ENCODE measurements around the gene NUP62.

NUP62 gene

GRCh38 chr19:49904136-49904535, 25.2 kb downstream of the NUP62 start:
- no peak for DNase-seq (ENCODE audit: low spot score)

- no peak for DNase-seq (ENCODE audit: low spot score)
Measured at GRCh38 chr19:49896863-49897621, 32.3 kb downstream of the NUP62 start, which contains the start of gene IL4I1. Gene IL4I1 (minus strand): TSS chr19:49896887. CDS start chr19:49896160, 727 bp downstream.

- DNase-seq (ENCODE audit: low spot score): no peak
Measured at GRCh38 chr19:49895566-49896297, 33.6 kb downstream of the NUP62 start.

- DNase-seq (ENCODE audit: low spot score): no peak
Measured at GRCh38 chr19:49894879-49895565, 34.3 kb downstream of the NUP62 start.

- no peak for DNase-seq (ENCODE audit: low spot score)
Measured at GRCh38 chr19:49894011-49894664, 35.2 kb downstream of the NUP62 start.

GRCh38 chr19:49892716-49893115, 36.6 kb downstream of the NUP62 start:
- no peak for DNase-seq (ENCODE audit: low spot score)

GRCh38 chr19:49891393-49891792, 37.9 kb downstream of the NUP62 start:
- DNase-seq (ENCODE audit: low spot score): no peak

GRCh38 chr19:49890349-49891311, 38.7 kb downstream of the NUP62 start:
- no peak for DNase-seq (ENCODE audit: low spot score)

- DNase-seq (ENCODE audit: low spot score): no peak
Measured at GRCh38 chr19:49889687-49890348, 39.5 kb downstream of the NUP62 start.

- no peak for DNase-seq (ENCODE audit: low spot score)
Measured at GRCh38 chr19:49889038-49889686, 40.1 kb downstream of the NUP62 start.

GRCh38 chr19:49888510-49888824, 40.8 kb downstream of the NUP62 start:
- DNase-seq (ENCODE audit: low spot score): no peak

- no peak for DNase-seq (ENCODE audit: low spot score)
Measured at GRCh38 chr19:49887665-49888509, 41.4 kb downstream of the NUP62 start.

- DNase-seq (ENCODE audit: low spot score): no peak
Measured at GRCh38 chr19:49887037-49887664, 42.2 kb downstream of the NUP62 start.

- no peak for DNase-seq (ENCODE audit: low spot score)
Measured at GRCh38 chr19:49884760-49885159, 44.5 kb downstream of the NUP62 start.

GRCh38 chr19:49884109-49884508, 45.2 kb downstream of the NUP62 start:
- DNase-seq (ENCODE audit: low spot score): no peak

GRCh38 chr19:49883094-49883493, 46.2 kb downstream of the NUP62 start:
- DNase-seq (ENCODE audit: low spot score): no peak

GRCh38 chr19:49882643-49883042, 46.7 kb downstream of the NUP62 start:
- no peak for DNase-seq (ENCODE audit: low spot score)

- no peak for DNase-seq (ENCODE audit: low spot score)
Measured at GRCh38 chr19:49881672-49882394, 47.5 kb downstream of the NUP62 start.

Measured in HuH-7.5 (cell line).